NCI-H748 treated with DMSO at 0.1 percent for 48 hours (cell line): Measurements from ENCODE around the gene CCDC93.

ENCODE experiments used
- DNase-seq: peaks from one replicate; lab custom pipeline; 2025; lab: John Stamatoyannopoulos, UW

Gene CCDC93

DNA sequence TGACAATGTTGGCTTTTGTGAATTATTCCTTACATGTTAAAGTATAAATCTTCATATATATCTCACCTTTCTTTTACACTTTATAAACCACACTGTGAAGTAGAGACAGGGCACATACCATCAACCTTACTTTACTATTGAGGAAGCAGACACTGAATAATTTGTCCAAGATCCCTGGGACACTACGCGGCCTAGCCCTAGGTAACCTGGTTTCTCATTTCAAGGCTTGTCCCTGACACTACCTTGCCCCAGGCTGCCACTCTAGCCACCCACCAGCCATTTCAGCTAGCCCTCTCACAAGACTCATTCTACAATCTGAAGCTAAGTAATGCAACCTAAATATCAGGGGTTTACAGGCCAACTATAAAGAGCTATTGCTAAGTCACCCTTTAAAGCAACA is 26.7 kb downstream of the CCDC93 start:
- no peak for DNase-seq

DNA sequence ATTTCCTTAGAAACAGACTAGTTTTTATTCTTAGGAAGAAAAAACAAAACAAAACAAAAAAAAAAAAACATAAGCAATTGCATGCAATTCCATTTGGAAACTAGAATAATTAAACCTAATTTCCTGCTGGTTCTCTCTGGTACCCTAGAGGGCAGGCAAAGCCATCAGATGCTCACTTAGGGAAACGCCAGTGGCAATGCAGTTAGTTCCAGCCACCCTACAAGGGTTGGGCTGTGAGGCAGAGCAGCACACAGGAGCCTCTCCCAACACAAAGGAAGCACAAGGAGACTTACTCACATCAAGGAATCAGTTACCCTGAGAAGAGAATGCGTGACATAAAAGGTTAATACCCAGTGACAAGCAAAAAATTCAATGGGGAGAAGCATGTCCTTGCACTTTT is 28.8 kb downstream of the CCDC93 start:
- no peak for DNase-seq

DNA sequence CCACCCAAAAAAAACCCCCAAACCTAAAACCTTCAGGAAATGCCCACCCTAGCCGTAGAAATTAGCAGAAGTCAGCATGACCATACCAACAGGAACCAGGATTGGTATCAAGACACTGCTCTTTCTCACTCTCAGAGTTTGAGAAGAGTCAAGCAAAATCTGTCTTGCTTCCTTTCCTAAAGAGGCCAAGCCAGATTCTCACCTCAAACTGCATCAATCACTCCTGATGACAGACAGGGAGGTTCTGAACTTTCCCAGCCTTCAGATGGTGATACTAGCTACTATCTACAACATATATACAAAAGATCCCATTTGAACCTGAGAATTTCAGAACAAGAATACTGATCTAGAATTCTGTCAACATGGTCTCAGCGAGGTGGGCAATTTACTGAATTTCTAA is 29.7 kb downstream of the CCDC93 start:
- no peak for DNase-seq

DNA sequence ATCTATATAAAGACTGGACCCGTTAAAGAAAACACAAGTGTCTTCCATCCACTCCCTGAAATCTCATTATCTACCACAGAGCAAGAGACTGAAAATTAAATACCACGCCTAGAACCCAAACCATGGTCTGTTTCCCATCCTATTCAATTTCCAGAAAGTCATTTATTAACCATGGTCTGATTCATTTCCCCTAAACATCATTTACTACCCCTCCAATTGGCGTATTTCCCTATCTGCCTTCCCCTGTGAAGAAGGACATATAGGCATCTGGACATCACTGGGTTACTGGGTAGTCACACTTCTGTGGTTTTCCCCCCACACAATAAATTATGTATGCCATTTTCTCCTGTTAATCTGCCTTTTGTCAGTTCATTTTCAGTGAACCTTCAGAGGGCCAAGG is 30.8 kb downstream of the CCDC93 start:
- no peak for DNase-seq

DNA sequence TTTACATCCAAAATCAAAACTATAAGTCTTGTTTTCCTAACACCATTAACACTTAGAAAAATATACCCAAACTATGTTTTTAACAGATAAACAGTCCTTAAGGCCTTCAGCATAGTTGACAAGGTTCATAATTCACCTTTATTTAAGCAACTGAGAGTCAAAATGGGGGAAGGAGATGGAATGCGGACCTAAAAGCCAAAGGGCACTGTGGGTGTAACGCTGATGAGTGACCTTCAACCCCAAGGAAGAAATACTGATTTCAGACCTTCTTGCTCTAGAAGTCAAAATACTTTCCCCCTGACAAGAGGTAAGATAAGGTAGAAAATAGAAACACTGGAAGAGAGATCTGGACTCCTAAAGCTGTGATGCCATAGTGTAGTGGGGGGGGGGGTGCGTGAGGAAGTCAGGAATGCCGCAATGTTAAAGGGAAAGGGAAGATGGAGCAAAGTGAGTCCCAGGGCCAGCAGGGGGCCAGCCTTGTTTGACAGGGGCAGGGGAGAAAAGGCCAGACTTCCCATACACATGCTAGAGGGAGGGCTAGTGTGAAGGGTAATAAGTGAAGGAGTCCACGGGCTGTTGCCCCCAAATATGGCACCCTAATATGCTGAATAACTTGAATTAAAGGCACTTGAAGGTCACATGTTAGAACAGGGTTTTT is 31.4 kb downstream of the CCDC93 start:
- DNase-seq = no peak

DNA sequence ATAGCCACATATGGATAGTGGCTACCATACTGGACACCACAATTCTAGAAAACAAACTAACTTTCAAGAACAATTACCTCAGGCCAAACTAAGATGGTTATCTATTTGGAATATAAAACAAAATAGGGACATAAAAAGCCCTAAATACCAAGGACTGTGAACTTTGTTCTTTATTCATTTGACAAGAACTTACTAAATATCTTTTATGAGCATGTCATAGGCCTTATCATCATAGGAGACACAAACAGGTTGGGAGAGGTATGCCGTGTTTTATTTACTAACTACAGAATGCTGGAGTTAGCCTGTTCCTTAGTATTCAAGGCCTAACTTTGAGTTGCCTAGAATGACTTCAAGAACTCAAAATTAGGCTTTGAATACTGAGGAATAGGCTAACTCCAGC is 32.1 kb downstream of the CCDC93 start:
- DNase-seq = no peak

DNA sequence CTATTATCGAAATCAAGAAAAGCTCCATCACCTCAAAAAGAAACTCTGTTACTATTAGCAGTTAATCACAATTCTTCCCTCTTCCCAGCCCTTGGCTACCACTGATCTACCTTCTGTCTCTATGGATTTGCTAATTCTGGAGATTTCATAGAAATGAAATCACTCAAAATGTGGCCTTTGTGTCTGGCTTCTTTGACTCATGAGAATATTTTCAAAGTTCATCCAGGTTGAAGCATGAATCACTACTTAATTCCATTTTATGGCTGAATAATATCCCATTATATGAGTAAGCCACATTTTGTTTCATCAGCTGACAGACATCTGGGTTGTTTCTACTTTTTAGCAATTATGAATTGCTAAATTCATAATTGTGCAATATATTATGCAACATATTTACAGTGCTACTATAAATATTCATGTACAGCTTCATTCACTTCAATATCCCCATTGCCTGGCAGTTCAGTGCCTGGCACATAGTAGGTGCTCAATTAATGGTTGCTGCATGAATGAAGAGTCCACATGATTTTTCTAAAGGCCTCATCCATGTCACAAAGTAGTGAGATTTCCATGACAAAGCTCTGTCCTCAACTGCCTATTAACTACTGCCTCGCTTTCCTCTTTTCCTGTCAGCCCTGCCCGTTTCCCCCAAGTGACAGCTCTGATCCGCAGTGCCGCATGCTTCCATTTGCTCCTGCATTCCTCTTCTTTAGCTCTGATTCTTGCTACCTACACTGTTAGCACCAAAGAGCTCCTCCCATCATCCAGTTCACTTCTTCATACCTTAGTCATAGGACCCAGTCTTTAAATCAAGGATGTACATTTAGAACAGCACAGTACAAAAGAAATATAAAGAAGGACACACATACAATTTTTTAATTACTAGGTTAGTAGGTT is 32.8 kb downstream of the CCDC93 start:
- no peak for DNase-seq

DNA sequence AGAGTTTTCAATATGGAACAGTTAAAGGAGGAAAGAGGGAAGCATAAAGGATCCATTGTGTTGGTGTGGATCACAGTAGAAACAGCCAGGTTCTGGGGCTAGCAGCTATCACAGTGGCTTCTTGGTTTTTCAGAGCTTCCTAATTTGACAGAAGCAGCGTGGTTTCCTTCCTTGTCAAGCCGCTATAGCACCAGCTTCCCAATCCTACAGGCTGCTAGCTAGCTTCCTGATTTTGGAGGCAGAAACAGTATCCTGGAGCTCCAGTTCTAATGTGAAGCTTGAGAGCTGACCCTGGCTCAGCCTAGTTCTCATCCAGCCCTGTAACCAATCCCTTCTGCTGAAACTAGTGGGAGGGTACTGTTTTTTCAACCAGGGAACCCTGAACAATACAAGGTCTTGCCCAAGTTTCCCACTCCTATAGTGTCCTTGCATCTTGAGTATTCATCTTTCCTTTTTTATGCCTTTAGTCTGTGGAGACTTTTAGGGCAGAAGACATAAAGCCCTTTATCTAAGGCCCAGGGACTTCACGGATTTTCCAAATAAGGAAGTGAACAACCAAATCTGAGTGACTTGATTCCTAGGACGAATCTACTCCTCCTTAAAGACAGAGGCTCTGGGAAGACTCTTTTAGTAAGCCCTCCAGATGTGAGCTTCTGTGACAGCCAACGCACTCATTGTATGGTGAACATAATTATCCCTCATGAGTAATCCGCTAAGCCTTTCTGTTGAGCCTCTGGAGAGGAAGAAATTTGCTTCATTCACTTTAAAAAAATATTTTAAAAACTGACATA is 33.8 kb downstream of the CCDC93 start:
- DNase-seq = no peak

DNA sequence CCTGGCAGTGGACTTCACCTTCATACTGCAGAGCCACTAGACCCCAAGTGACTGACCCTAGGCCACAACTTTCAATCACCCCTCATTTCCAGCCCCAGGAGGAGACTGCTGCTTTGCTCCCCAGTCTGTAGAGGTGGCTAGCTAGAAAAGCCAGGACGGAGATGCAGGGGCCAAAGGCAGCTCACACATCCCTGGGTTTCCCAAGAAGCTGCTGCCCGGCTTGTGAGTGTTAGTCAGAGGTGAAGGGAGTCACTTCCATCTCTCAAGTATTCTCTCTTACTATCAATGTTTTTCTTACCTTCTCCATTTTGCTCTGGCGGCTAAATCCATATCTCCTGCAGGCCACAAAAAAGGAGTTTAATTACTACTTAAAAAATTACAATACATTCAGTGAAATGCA is 36.2 kb downstream of the CCDC93 start:
- no peak for DNase-seq

DNA sequence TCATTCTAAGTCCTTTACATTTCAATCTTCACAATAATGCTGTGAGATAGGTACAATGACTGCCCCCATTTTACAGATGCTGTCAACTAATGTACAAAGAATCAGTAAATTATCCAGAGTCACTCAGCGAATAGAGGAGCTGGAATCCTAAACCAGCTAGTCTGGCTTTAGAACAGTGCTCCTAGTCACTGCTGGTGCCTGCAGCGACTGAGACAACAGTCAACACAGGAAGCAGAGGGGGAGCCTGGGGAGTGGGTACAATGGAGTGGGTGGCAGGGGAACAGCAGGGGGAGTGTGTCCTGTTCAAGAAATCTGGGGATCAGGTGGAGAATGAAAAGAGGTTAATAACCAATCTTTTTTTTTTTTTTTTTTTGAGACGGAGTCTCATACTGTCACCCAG is 37.3 kb downstream of the CCDC93 start:
- DNase-seq = no peak

DNA sequence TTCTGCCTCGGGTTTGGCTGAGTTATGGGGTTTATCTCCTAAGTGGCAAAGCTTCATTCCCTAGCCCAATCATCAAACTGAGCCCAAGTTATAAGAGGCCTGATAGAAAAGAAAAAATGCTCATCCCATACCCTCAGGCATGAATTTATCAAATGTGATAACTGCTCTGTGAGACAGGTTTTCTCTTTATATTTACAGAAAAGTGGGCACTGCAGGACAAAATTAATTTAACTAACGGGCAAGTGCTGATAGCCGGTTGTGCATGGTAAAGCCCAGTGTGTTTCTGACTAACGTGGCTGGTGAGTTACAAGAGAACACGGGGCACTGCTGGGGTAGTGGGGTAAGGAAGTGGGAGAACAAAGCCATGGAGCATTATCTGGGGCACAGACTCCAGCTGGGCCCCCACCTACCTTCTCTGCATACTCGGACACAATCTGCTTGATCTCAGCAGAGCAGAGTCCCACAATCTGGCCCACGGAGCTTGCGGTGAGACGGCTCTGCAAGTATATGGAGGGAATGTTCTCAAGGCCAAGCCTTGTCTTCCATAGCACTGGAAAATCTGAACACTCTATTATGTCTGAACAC is 40.3 kb downstream of the CCDC93 start:
- DNase-seq = no peak

DNA sequence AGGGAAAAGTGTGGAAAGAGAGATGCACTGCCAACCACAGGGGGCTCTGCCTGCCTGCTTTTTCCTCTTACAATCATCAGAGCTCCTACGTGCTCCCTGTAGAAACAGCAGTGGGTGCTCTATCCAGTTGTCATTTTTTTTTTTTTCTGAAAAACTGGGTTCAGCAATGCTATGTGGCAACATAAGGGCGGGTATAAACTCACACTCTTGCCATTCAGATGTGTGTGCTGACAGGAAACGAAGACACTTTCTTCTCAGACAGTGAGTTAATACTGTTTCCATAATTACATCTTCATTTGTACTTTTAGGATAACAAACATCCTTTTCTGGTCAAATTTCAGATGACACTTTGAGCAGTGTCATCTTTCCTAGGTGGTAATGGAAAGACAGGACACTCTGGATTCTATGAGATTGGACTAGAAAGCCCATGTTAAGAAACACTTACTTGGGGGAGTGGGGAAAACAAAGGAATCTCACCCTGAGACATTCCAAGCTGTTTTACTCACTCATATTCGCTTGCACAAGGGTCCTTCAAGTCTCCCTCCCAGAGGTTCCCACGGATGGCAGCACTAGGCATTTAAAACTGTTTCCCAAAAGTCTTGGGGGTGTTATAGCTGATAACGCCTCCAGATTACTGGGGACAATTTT is 41.3 kb downstream of the CCDC93 start:
- no peak for DNase-seq

DNA sequence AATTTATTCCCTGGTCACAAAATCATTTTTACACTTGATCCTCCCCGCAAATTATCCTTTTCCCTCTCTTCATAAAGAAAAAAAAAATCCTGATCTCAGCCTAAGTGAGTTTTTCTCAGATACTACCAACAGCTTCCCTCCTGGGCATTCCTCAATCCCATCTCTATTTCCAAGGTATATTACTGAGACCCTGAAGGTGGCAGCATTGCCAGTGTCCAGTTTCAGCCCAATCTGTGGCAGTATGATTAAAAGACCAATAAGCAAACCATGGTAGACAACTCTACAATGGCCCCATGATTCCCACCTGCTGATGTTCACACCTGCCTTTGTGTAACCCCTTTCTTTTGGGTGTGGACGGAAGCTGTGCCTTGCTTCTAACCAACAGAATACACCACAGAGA is 45.1 kb downstream of the CCDC93 start:
- peak; percentile 1 for DNase-seq

DNA sequence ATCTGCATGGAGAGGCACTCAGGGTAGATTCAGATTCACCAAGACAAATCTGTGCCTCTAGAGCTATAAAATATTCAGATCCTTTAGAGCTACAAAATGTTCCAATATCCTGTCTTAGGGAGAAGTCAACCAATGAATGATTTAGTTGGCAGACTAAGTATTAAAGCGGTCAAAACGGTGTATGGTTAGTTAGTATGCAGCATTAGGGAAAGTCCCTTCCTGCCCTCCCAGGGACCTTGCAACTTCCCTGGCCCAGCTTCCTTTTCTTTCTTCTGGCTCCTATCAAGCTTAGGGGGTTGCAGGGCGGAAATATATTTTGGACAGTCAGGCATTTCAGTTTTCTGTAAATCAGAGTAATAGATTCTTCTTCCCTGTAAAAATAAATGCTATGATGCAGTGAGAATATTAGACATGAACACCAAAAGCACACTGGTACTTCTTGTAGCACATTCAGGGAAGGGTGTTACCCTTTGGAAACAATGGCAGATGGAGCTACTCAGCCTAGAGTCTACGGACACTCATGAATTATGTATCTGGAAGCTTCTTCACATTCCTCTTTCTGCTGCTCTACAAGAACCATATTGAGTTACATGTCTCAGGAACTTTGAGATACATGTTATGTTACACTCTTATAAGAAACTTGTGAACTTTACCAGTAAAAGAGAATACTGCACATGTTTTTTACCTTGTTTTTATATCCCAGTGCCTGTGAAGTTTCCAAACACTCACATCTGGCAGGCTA is 45.7 kb downstream of the CCDC93 start:
- no peak for DNase-seq

DNA sequence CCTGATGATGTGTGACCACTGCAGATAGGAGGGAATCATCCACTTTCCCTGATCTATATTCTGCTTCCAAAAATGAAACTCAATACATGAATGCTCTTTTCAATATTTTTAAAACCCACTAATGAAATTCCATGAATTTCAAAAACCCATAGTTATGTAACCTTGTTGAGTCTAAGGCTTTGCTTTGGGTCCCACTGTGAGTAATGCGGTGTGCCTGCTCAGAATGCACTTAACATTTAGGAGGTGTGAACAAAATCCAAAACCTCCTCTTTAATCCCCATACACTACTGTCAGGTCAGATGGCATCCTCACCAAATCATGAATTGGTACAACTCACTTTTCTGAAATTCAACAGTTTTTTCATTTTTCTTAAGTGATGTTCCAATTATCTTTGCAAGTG is 50.4 kb downstream of the CCDC93 start:
- DNase-seq = no peak

DNA sequence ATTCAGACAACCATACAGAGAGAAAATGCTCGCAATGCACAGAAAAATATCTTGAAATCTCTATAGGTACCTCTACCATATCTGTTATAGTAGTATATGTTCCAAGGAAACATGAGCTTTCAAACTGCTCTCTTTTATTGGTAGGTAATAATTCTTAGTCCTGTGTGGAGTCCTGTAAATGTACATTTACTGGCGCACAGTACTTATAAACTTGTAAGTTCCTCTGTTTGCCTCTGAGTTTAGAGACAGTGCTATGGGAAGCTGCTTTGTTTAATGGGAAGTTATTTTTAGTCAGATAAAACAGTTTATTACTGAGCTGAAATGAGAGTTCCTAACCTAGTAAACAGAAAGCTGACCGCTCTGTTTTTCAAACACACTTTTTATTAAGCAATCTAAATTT is 52.7 kb downstream of the CCDC93 start:
- DNase-seq = no peak

DNA sequence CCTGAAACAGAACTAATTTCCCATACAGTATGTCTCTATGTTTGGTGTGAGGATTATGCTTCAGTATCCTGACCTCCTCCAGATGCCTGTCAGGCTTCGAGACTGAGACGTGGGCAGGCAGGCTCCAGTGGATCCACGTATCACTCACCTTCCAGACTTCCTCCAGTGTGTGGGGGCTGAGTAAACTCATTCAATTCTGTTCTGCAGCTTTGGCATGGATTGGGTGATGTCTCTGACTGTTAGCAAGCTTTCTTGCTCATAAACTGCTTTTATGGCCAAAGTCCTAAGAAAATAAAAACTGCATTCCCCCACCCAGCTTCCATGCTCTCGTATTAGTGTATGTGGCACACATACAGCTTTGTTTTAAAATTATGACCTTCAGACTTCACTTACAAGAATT is 53.6 kb downstream of the CCDC93 start:
- no peak for DNase-seq

DNA sequence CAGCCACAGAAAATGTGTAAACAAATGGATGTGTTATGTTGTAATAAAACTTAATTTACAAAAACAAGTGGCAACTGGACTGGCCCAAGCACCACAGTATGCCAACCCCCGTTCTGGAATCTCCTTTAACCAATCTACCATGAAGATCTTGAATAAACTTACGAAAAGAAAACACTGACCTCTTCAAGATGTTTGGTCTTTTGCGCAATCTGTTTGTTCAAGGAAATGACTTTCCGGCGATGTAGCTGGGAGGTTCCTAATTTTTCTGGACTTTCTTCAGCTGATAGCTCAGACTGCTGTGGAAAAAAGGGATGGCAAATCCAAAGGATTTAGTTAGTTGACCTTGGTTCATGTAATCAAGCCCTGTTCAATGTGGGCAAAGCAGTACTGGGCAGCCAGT is 55.7 kb downstream of the CCDC93 start:
- no peak for DNase-seq

DNA sequence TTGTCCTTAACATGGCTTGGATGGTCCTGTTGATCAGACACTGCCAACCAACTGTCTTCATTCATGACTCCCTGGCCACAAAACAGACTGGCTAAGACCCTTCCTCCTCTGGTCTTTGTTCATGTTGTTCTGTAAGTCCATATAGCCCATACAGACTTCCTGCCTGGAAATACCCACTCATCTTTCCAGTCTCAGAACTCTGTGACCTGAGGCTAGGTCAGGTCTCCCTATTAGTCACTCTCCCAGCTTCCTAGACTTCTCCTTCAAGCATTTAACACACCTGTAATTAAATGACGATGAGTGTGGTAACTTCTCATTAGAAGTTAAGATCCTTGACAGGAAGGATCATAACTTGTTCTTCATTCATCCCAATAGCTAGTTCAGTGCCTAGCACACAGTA is 56.3 kb downstream of the CCDC93 start:
- DNase-seq = no peak

DNA sequence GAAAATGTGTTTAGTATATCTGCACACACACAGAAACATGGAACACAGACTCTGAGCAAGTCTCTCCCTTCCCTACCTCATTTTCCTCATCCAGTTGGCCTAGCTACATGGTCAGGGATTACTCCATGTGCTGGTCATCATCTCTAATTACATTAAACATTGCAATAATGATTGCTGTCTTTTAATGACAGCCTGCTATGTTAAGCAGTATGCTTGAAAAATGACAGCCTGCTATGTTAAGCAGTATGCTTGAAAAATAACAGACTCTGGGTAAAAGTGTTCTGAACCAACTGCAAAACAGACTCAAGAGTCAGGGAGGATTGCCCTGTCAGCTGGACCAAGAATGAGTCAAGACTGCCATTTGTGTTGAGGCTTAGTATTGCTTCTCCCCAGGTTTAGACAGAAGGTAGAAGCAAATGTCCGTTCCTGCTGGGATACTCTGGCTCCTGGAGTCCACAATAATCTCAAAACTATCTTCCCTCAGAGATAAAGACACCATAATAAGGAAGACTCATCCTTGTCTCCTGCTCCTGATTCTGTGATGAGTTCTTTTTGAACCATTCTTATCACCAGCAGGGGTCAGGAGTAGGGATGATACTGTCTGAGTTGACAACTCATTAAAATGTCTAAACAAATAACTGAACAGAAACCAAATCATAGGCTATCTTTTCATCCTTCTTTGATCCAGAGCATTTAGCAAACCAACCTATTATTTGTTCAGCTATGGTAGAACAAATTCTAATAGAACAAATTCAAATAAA is 57.7 kb downstream of the CCDC93 start:
- no peak for DNase-seq

DNA sequence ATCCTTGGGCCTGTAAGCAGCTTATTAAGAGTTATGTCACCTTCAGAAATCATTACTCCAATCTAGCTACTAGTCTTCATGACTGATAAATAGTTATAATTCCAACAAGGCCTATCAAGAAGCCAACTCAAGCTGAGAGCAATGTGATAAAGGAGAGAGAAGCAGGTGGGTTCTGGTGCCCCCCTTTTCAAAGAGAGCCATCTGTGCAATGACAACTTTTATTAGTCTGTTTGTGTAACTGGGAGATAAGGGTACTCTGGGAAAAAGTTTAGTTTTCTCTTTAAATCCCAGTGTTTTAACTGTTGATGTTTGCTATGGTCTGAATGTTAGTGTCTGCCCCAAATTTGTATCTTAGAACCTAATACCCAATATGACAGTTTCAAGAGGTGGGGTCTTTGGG is 60.6 kb downstream of the CCDC93 start:
- no peak for DNase-seq
